Retinal pigment epithelial cell (primary cell): ENCODE results near the gene SS18L1.

ENCODE experiments used
- DNase-seq: peaks from one replicate; pipeline ENCODE4 v3.0.0-alpha.2; 2010; ENCODE audit warnings: low read depth
- H3K4me3 ChIP-seq: 2 replicates; pipeline ENCODE4 v1.5.1; 2011; ENCODE audit warnings: mild to moderate bottlenecking, low read length, control low read depth, moderate library complexity
- CTCF ChIP-seq: conservative IDR thresholded peaks from 2 replicates; pipeline ENCODE4 v1.5.1; 2011; ENCODE audit warnings: low read depth, low read length, control low read depth, inconsistent platforms

Gene SS18L1

GRCh38 chr20:62215020-62215990 is 71.7 kb downstream of the SS18L1 start:
- DNase-seq, result no peak
- no peak overlapping the region for H3K4me3 ChIP-seq
- no peak for TF ChIP-seq CTCF

GRCh38 chr20:62215991-62216635 is 72.5 kb downstream of the SS18L1 start:
- DNase-seq, result no peak
- no peak for TF ChIP-seq CTCF
- H3K4me3 ChIP-seq, result no peak overlapping the region

GRCh38 chr20:62216636-62217566 is 73.3 kb downstream of the SS18L1 start:
- H3K4me3 ChIP-seq, result no peak overlapping the region
- TF ChIP-seq CTCF, result no peak
- no peak for DNase-seq

- TF ChIP-seq CTCF, result no peak
- no peak overlapping the region for H3K4me3 ChIP-seq
- DNase-seq, result no peak
Observed at GRCh38 chr20:62217913-62218773, 74.6 kb downstream of the SS18L1 start.

- no peak for TF ChIP-seq CTCF
- DNase-seq, result no peak
- H3K4me3 ChIP-seq, result no peak overlapping the region
Observed at GRCh38 chr20:62219101-62219991, 75.8 kb downstream of the SS18L1 start.
